ENCODE measurements around the gene STX1A.
A peak's percentile ranks its signal among the peaks of the same experiment; 100 is the strongest.

The STX1A gene

DNA sequence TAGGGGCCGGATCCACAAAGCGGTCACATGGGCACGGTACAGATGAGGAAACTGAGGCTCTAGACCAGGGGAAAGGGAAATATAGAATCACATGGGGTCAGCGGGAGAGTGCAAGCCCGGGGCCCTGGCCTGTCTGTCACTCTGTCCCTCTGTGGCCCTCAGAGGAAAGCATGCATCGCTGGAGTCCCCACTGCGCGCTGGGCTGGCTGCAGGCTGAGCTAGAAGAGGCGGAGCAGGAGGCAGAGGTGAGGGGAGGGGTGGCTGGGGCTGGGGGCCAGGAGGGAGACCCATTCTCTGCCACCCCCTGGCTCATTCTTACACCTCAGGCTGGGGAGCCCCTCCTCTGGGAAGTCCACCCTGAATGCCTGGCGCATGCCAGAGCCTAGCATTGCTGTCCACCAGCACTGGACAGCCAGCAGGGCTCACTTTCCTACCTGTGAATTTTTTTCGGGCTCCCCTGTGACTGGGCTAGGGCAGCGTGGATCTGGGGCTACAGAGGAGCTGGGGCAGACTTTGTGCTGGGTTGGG, 49.5 kb downstream of the STX1A start:
- no peaks in the 10 kb centered on the region for H3K36me3 ChIP-seq
- TF ChIP-seq, protein P1, sequence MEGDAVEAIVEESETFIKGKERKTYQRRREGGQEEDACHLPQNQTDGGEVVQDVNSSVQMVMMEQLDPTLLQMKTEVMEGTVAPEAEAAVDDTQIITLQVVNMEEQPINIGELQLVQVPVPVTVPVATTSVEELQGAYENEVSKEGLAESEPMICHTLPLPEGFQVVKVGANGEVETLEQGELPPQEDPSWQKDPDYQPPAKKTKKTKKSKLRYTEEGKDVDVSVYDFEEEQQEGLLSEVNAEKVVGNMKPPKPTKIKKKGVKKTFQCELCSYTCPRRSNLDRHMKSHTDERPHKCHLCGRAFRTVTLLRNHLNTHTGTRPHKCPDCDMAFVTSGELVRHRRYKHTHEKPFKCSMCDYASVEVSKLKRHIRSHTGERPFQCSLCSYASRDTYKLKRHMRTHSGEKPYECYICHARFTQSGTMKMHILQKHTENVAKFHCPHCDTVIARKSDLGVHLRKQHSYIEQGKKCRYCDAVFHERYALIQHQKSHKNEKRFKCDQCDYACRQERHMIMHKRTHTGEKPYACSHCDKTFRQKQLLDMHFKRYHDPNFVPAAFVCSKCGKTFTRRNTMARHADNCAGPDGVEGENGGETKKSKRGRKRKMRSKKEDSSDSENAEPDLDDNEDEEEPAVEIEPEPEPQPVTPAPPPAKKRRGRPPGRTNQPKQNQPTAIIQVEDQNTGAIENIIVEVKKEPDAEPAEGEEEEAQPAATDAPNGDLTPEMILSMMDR (IDR thresholded peaks at IDR 0.05; ENCODE audit: low read depth, low read length): no peak
- no peak for DNase-seq
- H3K4me3 ChIP-seq (ENCODE audit: low read depth, low read length): no peak overlapping the region
- no peaks in the 10 kb centered on the region for H3K9me3 ChIP-seq (ENCODE audit: severe bottlenecking)
- no peaks in the 10 kb centered on the region for H3K27me3 ChIP-seq (ENCODE audit: insufficient read depth, low read depth, severe bottlenecking)
- no peak overlapping the region for H3K27ac ChIP-seq

DNA sequence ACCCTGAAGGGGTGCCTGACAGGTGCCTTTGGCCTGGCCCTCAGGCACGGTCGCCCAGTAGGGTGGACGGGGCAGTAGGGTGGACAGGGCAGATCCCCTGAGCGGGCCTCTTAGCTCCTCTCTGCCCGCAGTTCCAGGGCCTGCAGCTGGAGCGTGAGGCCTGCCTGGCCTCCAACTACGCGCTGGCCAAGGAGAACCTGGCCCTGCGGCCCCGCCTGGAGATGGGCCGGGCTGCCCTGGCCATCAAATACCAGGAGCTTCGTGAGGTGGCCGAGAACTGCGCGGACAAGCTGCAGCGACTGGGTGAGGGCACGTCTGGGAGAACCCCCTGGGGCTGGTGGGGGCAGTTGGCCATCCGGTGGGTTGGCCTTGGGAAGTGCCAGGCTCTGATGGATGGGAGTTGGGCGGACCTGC, 50.2 kb downstream of the STX1A start:
- TF ChIP-seq, protein P1 (IDR thresholded peaks at IDR 0.05; ENCODE audit: low read depth, low read length): no peak
- Histone ChIP-seq H3K27me3 (ENCODE audit: insufficient read depth, low read depth, severe bottlenecking) (no peaks in the 10 kb centered on the region), H3K4me3 (ENCODE audit: low read depth, low read length) (no peak overlapping the region), H3K36me3 (no peaks in the 10 kb centered on the region), H3K9me3 (ENCODE audit: severe bottlenecking) (no peaks in the 10 kb centered on the region), H3K27ac (no peak overlapping the region)
- no peak for DNase-seq

DNA sequence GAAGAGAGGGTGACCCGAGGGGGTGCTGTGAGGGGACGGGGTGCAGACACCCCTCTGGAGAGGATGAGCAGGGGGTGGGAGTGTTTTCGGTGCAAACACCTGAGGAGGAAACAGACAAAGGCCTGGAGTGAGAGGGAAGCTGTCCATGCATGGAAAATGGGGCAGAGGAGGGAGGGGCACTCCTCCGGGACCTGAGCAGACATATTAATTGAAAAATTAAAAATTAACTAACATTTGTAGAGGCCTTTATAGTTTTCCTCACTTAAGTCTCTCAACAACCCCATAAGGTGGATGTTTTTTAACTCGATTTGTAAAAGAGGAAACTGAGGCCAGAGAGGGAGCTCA, 50.6 kb downstream of the STX1A start:
- TF ChIP-seq, protein P1 (IDR thresholded peaks at IDR 0.05; ENCODE audit: low read depth, low read length): no peak
- Histone ChIP-seq H3K27ac (peak overlapping the region; percentile 2; the same call in 1 of the 2 replicates), H3K27me3 (ENCODE audit: insufficient read depth, low read depth, severe bottlenecking) (no peaks in the 10 kb centered on the region), H3K9me3 (ENCODE audit: severe bottlenecking) (no peaks in the 10 kb centered on the region), H3K4me3 (ENCODE audit: low read depth, low read length) (peak overlapping the region; percentile 75), H3K36me3 (no peaks in the 10 kb centered on the region)
- DNase-seq: no peak

DNA sequence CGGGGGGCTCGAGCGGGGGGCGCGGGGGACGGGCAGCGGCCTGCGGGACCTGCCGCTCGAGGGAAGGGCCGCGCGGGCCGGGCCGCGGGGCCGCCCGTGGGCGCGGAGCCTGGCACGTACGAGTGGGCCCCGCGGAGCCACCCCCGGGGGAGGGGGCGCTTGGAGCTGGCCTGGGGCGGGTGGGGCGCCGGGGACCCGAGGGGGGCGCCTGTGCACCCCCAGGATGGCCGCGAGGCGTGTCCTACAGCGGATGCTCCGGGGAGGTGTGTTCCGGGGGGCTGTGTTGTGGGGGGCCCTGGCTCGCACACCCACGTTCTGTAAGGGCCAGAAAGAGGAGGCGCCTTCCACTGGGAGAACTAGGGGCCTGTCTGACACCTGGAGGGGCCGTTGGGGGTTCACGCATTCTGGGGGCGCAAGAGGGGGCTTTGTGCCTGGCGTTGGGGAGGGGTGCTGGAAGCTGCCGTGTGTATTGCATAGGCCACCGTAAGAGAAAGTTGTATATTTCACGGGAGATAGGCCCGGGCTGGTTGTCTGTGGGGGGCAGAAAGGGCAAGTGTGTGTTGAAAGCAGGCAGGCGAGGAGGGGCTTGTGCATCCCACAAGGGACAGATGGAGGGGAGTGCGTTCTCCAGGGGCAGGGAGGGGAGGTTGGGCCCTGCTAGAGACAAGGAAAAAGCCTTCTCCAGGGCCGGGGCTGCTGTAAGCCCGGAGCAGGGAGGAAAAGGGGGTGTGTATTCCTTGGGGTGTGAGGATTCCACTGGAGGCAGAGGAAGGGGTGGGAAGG, 51.2 kb downstream of the STX1A start:
- Histone ChIP-seq H3K27me3 (ENCODE audit: insufficient read depth, low read depth, severe bottlenecking) (no peaks in the 10 kb centered on the region), H3K27ac (0 out of 2 replicates have a peak overlapping the region, but pooled peaks have one; percentile 20), H3K9me3 (ENCODE audit: severe bottlenecking) (no peaks in the 10 kb centered on the region), H3K4me3 (ENCODE audit: low read depth, low read length) (peak overlapping the region; percentile 75), H3K36me3 (no peaks in the 10 kb centered on the region)
- peak; percentile 79 for DNase-seq
- TF ChIP-seq, protein P1 (IDR thresholded peaks at IDR 0.05; ENCODE audit: low read depth, low read length): no peak

DNA sequence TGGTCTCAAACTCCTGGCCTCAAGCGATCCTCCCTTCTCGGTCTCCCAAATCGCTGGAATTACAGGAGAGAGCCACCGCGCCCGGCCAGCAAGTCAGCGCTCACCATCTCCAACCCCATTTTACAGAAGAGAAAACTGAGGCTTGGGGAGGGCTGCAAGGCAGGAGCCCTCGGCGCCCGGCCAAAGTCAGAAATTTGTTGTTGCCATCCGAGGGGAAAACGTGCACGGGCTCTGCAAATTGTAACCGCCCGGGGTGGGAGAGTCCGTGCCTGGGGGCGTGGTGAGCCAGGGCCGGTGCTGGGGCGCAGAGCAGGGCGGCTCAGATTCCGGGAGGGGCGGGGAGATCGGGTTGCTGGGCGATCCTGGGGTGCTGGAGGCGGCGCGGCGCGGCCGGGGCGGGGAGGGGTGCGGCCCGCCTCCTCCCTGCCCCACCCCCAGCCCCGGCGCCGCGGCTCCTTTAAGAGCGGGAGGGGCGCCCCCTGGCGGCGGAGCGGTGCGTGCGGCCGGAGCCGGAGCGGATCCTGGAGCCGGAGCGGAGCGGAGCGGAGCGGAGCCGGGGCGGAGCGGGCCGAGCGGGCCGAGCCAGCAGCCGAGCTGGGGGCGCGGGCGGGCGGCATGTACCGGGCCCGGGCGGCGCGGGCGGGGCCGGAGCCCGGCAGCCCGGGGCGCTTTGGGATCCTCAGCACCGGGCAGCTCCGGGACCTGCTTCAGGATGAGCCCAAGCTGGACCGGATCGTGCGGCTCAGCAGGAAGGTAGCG, 51.9 kb downstream of the STX1A start, which contains the start of gene VPS37D:
TSS of gene VPS37D (plus strand) at position 488 of the 759 bp plus-strand sequence. CDS start at position 616, 128 bp downstream.
- Histone ChIP-seq H3K27me3 (ENCODE audit: insufficient read depth, low read depth, severe bottlenecking) (no peaks in the 10 kb centered on the region), H3K9me3 (ENCODE audit: severe bottlenecking) (peaks cover 2% of the 10 kb centered on the region), H3K27ac (0 out of 2 replicates have a peak within 1 kb of the TSS, but pooled peaks have one; percentile 20), H3K36me3 (no peaks in the 10 kb centered on the region), H3K4me3 (ENCODE audit: low read depth, low read length) (peak within 1 kb of the TSS; percentile 75)
- DNase-seq: peak; percentile 89
- TF ChIP-seq, protein P1 (IDR thresholded peaks at IDR 0.05; ENCODE audit: low read depth, low read length): peak; percentile 61
